ENCODE results near the gene KIAA1191. TPM values are rescaled to one million over a fixed set of nuclear protein-coding genes. Genes with fewer than 3 reads are reported as not detected.

Gene KIAA1191
- total and polyA plus RNA-seq, 2 of the 4 experiments (the other 2 are of a cell fraction): 114 to 124 TPM

DNA sequence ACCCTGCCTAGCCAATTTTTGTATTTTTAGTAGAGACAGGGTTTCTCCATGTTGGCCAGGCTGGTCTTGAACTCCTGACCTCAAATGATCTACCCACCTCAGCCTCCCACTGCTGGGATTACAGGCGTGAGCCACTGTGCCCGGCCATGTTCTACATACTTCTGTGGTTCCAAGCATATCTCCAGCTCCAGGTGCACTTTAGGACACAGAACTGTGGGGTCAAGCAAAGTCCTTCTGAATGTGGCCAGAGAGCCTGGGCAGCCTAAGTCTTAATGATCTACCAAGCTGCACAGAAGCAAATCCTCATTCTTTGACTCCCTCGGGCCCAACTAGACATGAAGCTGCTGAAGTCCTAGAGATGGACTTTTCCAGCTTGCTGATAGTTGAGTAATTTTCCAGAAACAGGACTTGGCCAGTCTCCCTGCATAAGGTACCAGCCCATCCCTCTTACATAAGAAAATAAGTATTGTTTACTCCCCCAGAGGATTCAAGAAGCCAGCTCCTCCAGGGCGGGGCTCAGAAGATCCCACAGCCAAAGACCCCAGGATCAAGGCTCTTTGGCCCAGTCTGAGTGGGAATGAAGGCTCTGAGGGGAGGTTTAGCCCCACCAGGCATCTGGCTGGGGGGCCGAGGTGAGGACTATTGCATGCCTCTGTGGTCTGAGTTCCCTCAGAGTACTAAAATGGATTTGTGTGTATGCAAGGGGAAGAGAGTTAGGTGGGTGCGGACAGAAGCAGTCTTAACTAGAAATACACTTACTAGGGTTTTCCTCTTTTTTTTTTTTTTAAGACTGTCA lies 46.1 kb upstream of the KIAA1191 start:
- peaks cover 27% of the 10 kb centered on the region for H3K36me3 ChIP-seq (ENCODE audit: control insufficient read depth, insufficient read depth, low read length)
- H4K91ac ChIP-seq (ENCODE audit: insufficient read depth, low read depth, low read length): no peak overlapping the region
- H3K56ac ChIP-seq (ENCODE audit: extremely low read depth, insufficient read depth, low read length): no peak overlapping the region
- peaks cover 17 to 31% of the 10 kb centered on the region in 2 experiments for H3K79me1 ChIP-seq (ENCODE audit: low read depth in 1 of 2, low read length in 2 of 2)
- H3K23ac ChIP-seq (ENCODE audit: low read depth, low read length): no peak overlapping the region
- TF ChIP-seq NFE2L2 (IDR thresholded peaks at IDR 0.05; ENCODE audit: low read depth, low read length) (no peak), USF2 (IDR thresholded peaks at IDR 0.05; ENCODE audit: low read depth, low read length) (no peak), CTCF (conservative IDR thresholded peaks at IDR 0.05; ENCODE audit: low read depth, low read length) (no peak), RCOR1 (IDR thresholded peaks at IDR 0.05; ENCODE audit: insufficient replicate concordance, low read length) (no peak), POLR2A (IDR thresholded peaks at IDR 0.05; ENCODE audit: low read depth, low read length) (no peak), RAD21 (IDR thresholded peaks at IDR 0.05; ENCODE audit: low read length) (no peak), CHD1 (IDR thresholded peaks at IDR 0.05; ENCODE audit: low read depth, low read length) (no peak), RFX5 (IDR thresholded peaks at IDR 0.05; ENCODE audit: low read depth, low read length) (no peak), BHLHE40 (IDR thresholded peaks at IDR 0.05; ENCODE audit: low read depth, low read length) (no peak), MAFK (IDR thresholded peaks at IDR 0.05; ENCODE audit: low read depth, low read length) (no peak), CEBPB (IDR thresholded peaks at IDR 0.05; ENCODE audit: low read depth, low read length) (no peak), MAZ (IDR thresholded peaks at IDR 0.05; ENCODE audit: borderline replicate concordance, low read depth, low read length) (no peak)
- TF ChIP-seq, protein P1, sequence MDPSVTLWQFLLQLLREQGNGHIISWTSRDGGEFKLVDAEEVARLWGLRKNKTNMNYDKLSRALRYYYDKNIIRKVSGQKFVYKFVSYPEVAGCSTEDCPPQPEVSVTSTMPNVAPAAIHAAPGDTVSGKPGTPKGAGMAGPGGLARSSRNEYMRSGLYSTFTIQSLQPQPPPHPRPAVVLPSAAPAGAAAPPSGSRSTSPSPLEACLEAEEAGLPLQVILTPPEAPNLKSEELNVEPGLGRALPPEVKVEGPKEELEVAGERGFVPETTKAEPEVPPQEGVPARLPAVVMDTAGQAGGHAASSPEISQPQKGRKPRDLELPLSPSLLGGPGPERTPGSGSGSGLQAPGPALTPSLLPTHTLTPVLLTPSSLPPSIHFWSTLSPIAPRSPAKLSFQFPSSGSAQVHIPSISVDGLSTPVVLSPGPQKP (IDR thresholded peaks at IDR 0.05; ENCODE audit: borderline replicate concordance, low read depth, low read length): no peak
- WGBS, 2 experiments (ENCODE audit: extremely low coverage in 2 of 2, insufficient read length in 1 of 2): 100% methylated on average over 2 of the region's 6 CpGs; no CpG with 5 or more reads in 1 of the 2 experiments
- H3K4me1 ChIP-seq (ENCODE audit: control insufficient read depth, insufficient read depth, low read length): no peaks in the 10 kb centered on the region
- no peak overlapping the region for H2BK5ac ChIP-seq (ENCODE audit: low read depth, low read length, poor library complexity, severe bottlenecking)
- no peaks in the 10 kb centered on the region for H3K9me3 ChIP-seq (ENCODE audit: control insufficient read depth, insufficient read depth, low read length)
- no peak; the same call in 1 of the 2 replicates for ATAC-seq (ENCODE audit: low read depth)
- no peak overlapping the region for H3K4ac ChIP-seq (ENCODE audit: low read depth, low read length)
- H2BK120ac ChIP-seq (ENCODE audit: low read depth, low read length): no peak overlapping the region
- no peak overlapping the region for H3K14ac ChIP-seq (replicated peaks; ENCODE audit: low read depth, low read length)
- in situ Hi-C loops (cut with MboI; ENCODE audit: low sequenced_read_pairs): no loop called here
- no peak overlapping the region for H2BK15ac ChIP-seq (ENCODE audit: low read depth, low read length)
- no peak overlapping the region for H4K8ac ChIP-seq (ENCODE audit: low read depth in 2 of 2, low read length in 2 of 2)
- ChIA-PET POLR2A (ENCODE audit: unreplicated experiment) (no interaction called here), CTCF (interaction anchor here (1.2 kb wide), 1 partner anchor 40 kb away, joined by 3 read pairs; no protein-coding TSS in a partner anchor)
- H3K18ac ChIP-seq (ENCODE audit: low read depth, low read length): no peak overlapping the region
- peaks cover 7% of the 10 kb centered on the region for H3K9me1 ChIP-seq (ENCODE audit: insufficient read depth, low read length)
- intact Hi-C loops (cut with micrococcal nuclease): no loop called here
- H2AK9ac ChIP-seq (replicated peaks; ENCODE audit: low read depth, low read length, poor library complexity): peak overlapping the region; percentile 42
- H2BK20ac ChIP-seq (ENCODE audit: low read depth, low read length): no peak overlapping the region
- H4K5ac ChIP-seq (ENCODE audit: low read depth, low read length): no peak overlapping the region
- no peak overlapping the region for H3K4me3 ChIP-seq (ENCODE audit: insufficient read depth, low read depth, low read length)
- dilution Hi-C loops (cut with HindIII; ENCODE audit: low sequenced_read_pairs, unreplicated experiment): no loop called here
- H2AK5ac ChIP-seq (ENCODE audit: low read depth, low read length): no peak overlapping the region
- no peak overlapping the region for H3K4me2 ChIP-seq (ENCODE audit: low read depth, low read length)
- BruUV-seq (replicated peaks): no TSS peak
- no peak for DNase-seq
- peaks cover 19% of the 10 kb centered on the region for H4K20me1 ChIP-seq (ENCODE audit: insufficient read depth, low read length)
- no peak overlapping the region for H3K9ac ChIP-seq (ENCODE audit: low read depth, low read length)
- no peak overlapping the region for H2AFZ ChIP-seq (replicated peaks; ENCODE audit: low read length, poor library complexity)
- no peaks in the 10 kb centered on the region for H3K27me3 ChIP-seq (ENCODE audit: control insufficient read depth, insufficient read depth, low read length)
- H3K27ac ChIP-seq (ENCODE audit: insufficient read depth, low read length): no peak overlapping the region

All from IMR-90 (cell line).